SK-N-SH (cell line): ENCODE data around the gene DIRAS1. TPM values are rescaled to one million over a fixed set of nuclear protein-coding genes. Genes with fewer than 3 reads are reported as not detected.

ENCODE experiments used
- CTCF ChIA-PET: fragments of 300-600, 350-600 bp; formaldehyde crosslinking; extraction: SDS; loops from one replicate; lab custom pipeline; 2021; lab: Yijun Ruan, JAX
- POLR2A ChIA-PET: fragments of 350-600 bp; sonication (Branson Sonifier 250); formaldehyde crosslinking; extraction: SDS; loops from one replicate; lab custom pipeline; 2020; ENCODE audit warnings: antibody characterized with exemption, inconsistent platforms; lab: Yijun Ruan, JAX
- DNase-seq: peaks from one replicate; pipeline ENCODE4 v3.0.0; 2012
- H2AFZ ChIP-seq: fragments of 200-600 bp; sonication (generic); 2 replicates; pipeline ENCODE4 v1.8.1; 2016; ENCODE audit warnings: antibody characterized with exemption, mild to moderate bottlenecking, low read depth
- H3F3A ChIP-seq: fragments of 200-600 bp; sonication (generic); replicated peaks from 2 replicates; pipeline ENCODE3; 2016; ENCODE audit warnings: antibody characterized with exemption, mild to moderate bottlenecking; ENCODE audit not compliant: insufficient read depth
- H3K27ac ChIP-seq, 2 experiments: fragments of 200-500 bp in 1 of 2; fragments of 200-600 bp in 1 of 2; sonication (Bioruptor generic) in 1 of 2; sonication (generic), shearing (Covaris generic) in 1 of 2; 2 replicates each; pipeline versions ENCODE4 v1.5.1 to v1.6.1; 2014 to 2016; ENCODE audit warnings: low read depth in 2 of 2, inconsistent platforms in 1 of 2, low read length in 1 of 2, mild to moderate bottlenecking in 1 of 2, mixed read lengths in 1 of 2
- H3K27me3 ChIP-seq: fragments of 200-600 bp; sonication (generic), shearing (Covaris generic); 2 replicates; pipeline ENCODE4 v1.6.1; 2016; ENCODE audit warnings: mixed run types; ENCODE audit not compliant: insufficient read depth
- H3K36me3 ChIP-seq, 2 experiments: fragments of 200-500 bp in 1 of 2; fragments of 200-600 bp in 1 of 2; sonication (Bioruptor generic) in 1 of 2; sonication (generic) in 1 of 2; replicated peaks in 1 of 2; 2 replicates each; pipeline versions ENCODE3 to v1.5.1; 2014 to 2016; ENCODE audit warnings: low read length in 1 of 2, mild to moderate bottlenecking in 1 of 2; ENCODE audit not compliant: insufficient read depth in 2 of 2, control insufficient read depth in 1 of 2
- H3K4me1 ChIP-seq, 2 experiments: fragments of 200-500 bp in 1 of 2; fragments of 200-600 bp in 1 of 2; sonication (Bioruptor generic) in 1 of 2; sonication (generic), shearing (Covaris generic) in 1 of 2; 2 replicates each; pipeline versions ENCODE4 v1.5.1 to v1.6.1; 2014 to 2016; ENCODE audit warnings: low read depth in 1 of 2, low read length in 1 of 2, mixed run types in 1 of 2; ENCODE audit not compliant: insufficient read depth in 2 of 2, control insufficient read depth in 1 of 2
- H3K4me2 ChIP-seq: fragments of 200-600 bp; sonication (generic), shearing (Covaris generic); 2 replicates; pipeline ENCODE4 v1.6.1; 2017; ENCODE audit warnings: mixed run types
- H3K4me3 ChIP-seq, 2 experiments: fragments of 200-500 bp in 1 of 2; fragments of 200-600 bp in 1 of 2; sonication (Bioruptor generic) in 1 of 2; sonication (generic), shearing (Covaris generic) in 1 of 2; 2 replicates each; pipeline versions ENCODE4 v1.5.1 to v1.8.1; 2014 to 2016; ENCODE audit warnings: low read depth in 2 of 2, inconsistent platforms in 1 of 2, low read length in 1 of 2, mild to moderate bottlenecking in 1 of 2, mixed read lengths in 1 of 2, moderate library complexity in 1 of 2
- H3K79me2 ChIP-seq: fragments of 200-600 bp; sonication (generic); 2 replicates; pipeline ENCODE4 v1.8.1; 2017; ENCODE audit warnings: mild to moderate bottlenecking; ENCODE audit not compliant: insufficient read depth
- H3K9ac ChIP-seq: fragments of 200-600 bp; sonication (generic); 2 replicates; pipeline ENCODE4 v1.6.1; 2017; ENCODE audit warnings: mixed run types
- H3K9me2 ChIP-seq: fragments of 200-600 bp; sonication (generic); 2 replicates; pipeline ENCODE4 v1.6.1; 2017; ENCODE audit warnings: mixed run types
- H3K9me3 ChIP-seq: fragments of 200-600 bp; sonication (generic); 2 replicates; pipeline ENCODE4 v1.6.1; 2017; ENCODE audit warnings: mixed run types, mild to moderate bottlenecking, moderate library complexity
- H4K20me1 ChIP-seq: fragments of 200-600 bp; sonication (generic); 2 replicates; pipeline ENCODE4 v1.6.1; 2017; ENCODE audit warnings: mild to moderate bottlenecking, mixed run types; ENCODE audit not compliant: insufficient read depth
- ELF1 ChIP-seq: IDR thresholded peaks from 2 replicates; pipeline ENCODE4 v1.4.0; 2012
- EZH2phosphoT487 ChIP-seq: fragments of 200-600 bp; sonication (generic); IDR thresholded peaks from 2 replicates; pipeline ENCODE4 v1.6.1; 2017; ENCODE audit warnings: low read depth, mixed run types, mild to moderate bottlenecking, antibody characterized with exemption, moderate library complexity, borderline replicate concordance
- FOXJ3 ChIP-seq: sonication (generic); formaldehyde crosslinking; IDR thresholded peaks from 2 replicates; pipeline ENCODE4 v1.5.1; 2020; ENCODE audit warnings: mild to moderate bottlenecking, missing genetic modification reagents
- FOXM1 ChIP-seq: IDR thresholded peaks from 2 replicates; pipeline ENCODE4 v1.4.0; 2012; ENCODE audit warnings: low read depth, mild to moderate bottlenecking
- GABPA ChIP-seq: IDR thresholded peaks from 2 replicates; pipeline ENCODE4 v1.4.0; 2012; ENCODE audit warnings: low read depth, mild to moderate bottlenecking
- GATA2 ChIP-seq: sonication (generic); formaldehyde crosslinking; IDR thresholded peaks from 2 replicates; pipeline ENCODE4 v1.5.0; 2020; ENCODE audit warnings: mild to moderate bottlenecking, missing genetic modification reagents
- JUND ChIP-seq: IDR thresholded peaks from 2 replicates; pipeline ENCODE4 v1.4.0; 2012
- MEF2A ChIP-seq: IDR thresholded peaks from 2 replicates; pipeline ENCODE4 v1.4.0; 2012; ENCODE audit warnings: low read depth, borderline replicate concordance
- MXI1 ChIP-seq: IDR thresholded peaks from 2 replicates; pipeline ENCODE4 v1.6.1; 2012; ENCODE audit warnings: mild to moderate bottlenecking, low read depth, low read length, improper control_type of control experiment
- NFIC ChIP-seq: IDR thresholded peaks from 2 replicates; pipeline ENCODE4 v1.4.0; 2012; ENCODE audit warnings: borderline replicate concordance
- POLR2AphosphoS5 ChIP-seq: IDR thresholded peaks from 2 replicates; pipeline ENCODE4 v1.6.1; 2012; ENCODE audit warnings: low read depth, low read length
- RFX5 ChIP-seq: IDR thresholded peaks from 2 replicates; pipeline ENCODE4 v1.6.1; 2012; ENCODE audit warnings: mild to moderate bottlenecking, improper control_type of control experiment, low read length
- RXRA ChIP-seq: IDR thresholded peaks from 2 replicates; pipeline ENCODE4 v1.4.0; 2012; ENCODE audit warnings: low read depth, mild to moderate bottlenecking, borderline replicate concordance
- SIN3A ChIP-seq: IDR thresholded peaks from 2 replicates; pipeline ENCODE4 v1.6.1; 2012; ENCODE audit warnings: low read depth, mild to moderate bottlenecking, low read length, moderate library complexity, borderline replicate concordance
- SMC3 ChIP-seq: IDR thresholded peaks from 2 replicates; pipeline ENCODE4 v1.6.1; 2012; ENCODE audit warnings: low read depth, low read length, improper control_type of control experiment
- TCF12 ChIP-seq: IDR thresholded peaks from 2 replicates; pipeline ENCODE4 v1.4.0; 2012
- USF1 ChIP-seq: IDR thresholded peaks from 2 replicates; pipeline ENCODE4 v1.4.0; 2012; ENCODE audit warnings: low read depth, borderline replicate concordance
- YY1 ChIP-seq: IDR thresholded peaks from 2 replicates; pipeline ENCODE4 v1.4.0; 2012; ENCODE audit warnings: low read depth, mild to moderate bottlenecking
- WGBS: methylation state at CpG from one replicate; pipeline ENCODE4 v1.1.6; 2017; ENCODE audit warnings: low lambda C conversion rate; 5-methylcytosine and 5-hydroxymethylcytosine counted together
- polyA plus RNA-seq, 3 experiments: library from polyadenylated mRNA; depleted of rRNA; stranded (reverse); fragments of >200 nt; gene quantifications; 2 replicates each; pipeline ENCODE4 v1.2.3, GENCODE V29; 2012
- TF ChIP-seq, protein P1 (sequence below): IDR thresholded peaks from 2 replicates; pipeline ENCODE4; 2012
- TF ChIP-seq, protein P2 (sequence below): IDR thresholded peaks from 2 replicates; pipeline ENCODE4 v1.6.1; 2012; ENCODE audit warnings: mild to moderate bottlenecking, low read depth, low read length, moderate library complexity

DIRAS1 gene
- polyA plus RNA-seq, 1 of the 3 experiments (the other 2 are of a cell fraction) = 9.0 TPM

DNA sequence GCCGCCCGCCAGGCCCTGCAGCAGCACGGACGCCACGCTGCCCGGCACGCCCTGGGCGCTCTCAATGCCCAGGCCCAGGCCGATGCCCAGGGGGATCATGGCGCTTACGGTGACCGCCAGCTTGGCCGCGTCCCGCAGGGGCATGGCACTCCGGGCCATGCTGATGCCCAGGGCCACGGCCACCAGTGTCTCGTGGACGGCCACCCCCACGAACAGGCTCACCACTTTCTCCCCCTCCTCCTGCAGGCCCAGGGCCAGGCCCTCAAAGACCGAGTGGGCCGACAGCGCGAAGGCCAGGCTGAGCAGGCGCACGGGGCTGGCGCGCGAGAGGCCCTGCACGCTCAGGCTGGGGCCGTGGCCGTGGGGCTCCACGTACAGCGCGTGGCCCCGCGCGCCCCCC is 11.7 kb upstream of the DIRAS1 start:
- CTCF ChIA-PET = interaction anchor here (1.5 kb wide), 1 partner anchor 17 kb away, joined by 5 read pairs; no protein-coding TSS in a partner anchor

GRCh38 chr19:2732157-2732725 is 11.1 kb upstream of the DIRAS1 start:
- ChIA-PET CTCF (interaction anchor here (1.5 kb wide), 1 partner anchor 17 kb away, joined by 5 read pairs; no protein-coding TSS in a partner anchor), POLR2A (no interaction called here)
- Histone ChIP-seq H3K9me3 (no peaks in the 10 kb centered on the region), H4K20me1 (no peaks in the 10 kb centered on the region), H3F3A (no peaks in the 10 kb centered on the region), H2AFZ (no peak overlapping the region), H3K36me3 (peaks cover 2 to 30% of the 10 kb centered on the region in 2 experiments), H3K79me2 (peaks cover 8% of the 10 kb centered on the region; the same call in 1 of the 2 replicates), H3K4me3 (no peak overlapping the region), H3K9me2 (no peaks in the 10 kb centered on the region), H3K27ac (no peak overlapping the region), H3K27me3 (no peaks in the 10 kb centered on the region), H3K4me2 (no peak overlapping the region), H3K4me1 (peaks cover 0 to 3% of the 10 kb centered on the region in 2 experiments; a peak in 1 of 4 replicates), H3K9ac (no peak overlapping the region)
- TF ChIP-seq POLR2AphosphoS5 (no peak), RFX5 (no peak), USF1 (no peak), MEF2A (no peak), SMC3 (no peak), GABPA (no peak), GATA2 (CRISPR knock-in tag) (no peak)
- TF ChIP-seq, protein P1, sequence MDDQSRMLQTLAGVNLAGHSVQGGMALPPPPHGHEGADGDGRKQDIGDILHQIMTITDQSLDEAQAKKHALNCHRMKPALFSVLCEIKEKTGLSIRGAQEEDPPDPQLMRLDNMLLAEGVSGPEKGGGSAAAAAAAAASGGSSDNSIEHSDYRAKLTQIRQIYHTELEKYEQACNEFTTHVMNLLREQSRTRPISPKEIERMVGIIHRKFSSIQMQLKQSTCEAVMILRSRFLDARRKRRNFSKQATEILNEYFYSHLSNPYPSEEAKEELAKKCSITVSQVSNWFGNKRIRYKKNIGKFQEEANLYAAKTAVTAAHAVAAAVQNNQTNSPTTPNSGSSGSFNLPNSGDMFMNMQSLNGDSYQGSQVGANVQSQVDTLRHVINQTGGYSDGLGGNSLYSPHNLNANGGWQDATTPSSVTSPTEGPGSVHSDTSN = no peak
- 97% methylated on average over 7 of the region's 33 CpGs for WGBS
- DNase-seq = no peak

More for the DNA sequence above, 11.7 kb upstream of the DIRAS1 start:
- peaks cover 2 to 30% of the 10 kb centered on the region in 2 experiments for H3K36me3 ChIP-seq
- no peaks in the 10 kb centered on the region for H4K20me1 ChIP-seq
- TF ChIP-seq POLR2AphosphoS5 = no peak
- TF ChIP-seq RXRA = no peak
- TF ChIP-seq SIN3A = no peak
- no peak for TF ChIP-seq TCF12
- TF ChIP-seq GATA2 (CRISPR knock-in tag) = no peak
- TF ChIP-seq, protein P2, sequence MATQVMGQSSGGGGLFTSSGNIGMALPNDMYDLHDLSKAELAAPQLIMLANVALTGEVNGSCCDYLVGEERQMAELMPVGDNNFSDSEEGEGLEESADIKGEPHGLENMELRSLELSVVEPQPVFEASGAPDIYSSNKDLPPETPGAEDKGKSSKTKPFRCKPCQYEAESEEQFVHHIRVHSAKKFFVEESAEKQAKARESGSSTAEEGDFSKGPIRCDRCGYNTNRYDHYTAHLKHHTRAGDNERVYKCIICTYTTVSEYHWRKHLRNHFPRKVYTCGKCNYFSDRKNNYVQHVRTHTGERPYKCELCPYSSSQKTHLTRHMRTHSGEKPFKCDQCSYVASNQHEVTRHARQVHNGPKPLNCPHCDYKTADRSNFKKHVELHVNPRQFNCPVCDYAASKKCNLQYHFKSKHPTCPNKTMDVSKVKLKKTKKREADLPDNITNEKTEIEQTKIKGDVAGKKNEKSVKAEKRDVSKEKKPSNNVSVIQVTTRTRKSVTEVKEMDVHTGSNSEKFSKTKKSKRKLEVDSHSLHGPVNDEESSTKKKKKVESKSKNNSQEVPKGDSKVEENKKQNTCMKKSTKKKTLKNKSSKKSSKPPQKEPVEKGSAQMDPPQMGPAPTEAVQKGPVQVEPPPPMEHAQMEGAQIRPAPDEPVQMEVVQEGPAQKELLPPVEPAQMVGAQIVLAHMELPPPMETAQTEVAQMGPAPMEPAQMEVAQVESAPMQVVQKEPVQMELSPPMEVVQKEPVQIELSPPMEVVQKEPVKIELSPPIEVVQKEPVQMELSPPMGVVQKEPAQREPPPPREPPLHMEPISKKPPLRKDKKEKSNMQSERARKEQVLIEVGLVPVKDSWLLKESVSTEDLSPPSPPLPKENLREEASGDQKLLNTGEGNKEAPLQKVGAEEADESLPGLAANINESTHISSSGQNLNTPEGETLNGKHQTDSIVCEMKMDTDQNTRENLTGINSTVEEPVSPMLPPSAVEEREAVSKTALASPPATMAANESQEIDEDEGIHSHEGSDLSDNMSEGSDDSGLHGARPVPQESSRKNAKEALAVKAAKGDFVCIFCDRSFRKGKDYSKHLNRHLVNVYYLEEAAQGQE = no peak
- no peak for TF ChIP-seq ELF1
- no peak for TF ChIP-seq NFIC
- TF ChIP-seq FOXM1 = no peak
- TF ChIP-seq MXI1 = no peak
- TF ChIP-seq JUND = no peak
- TF ChIP-seq YY1 = no peak
- no peak for TF ChIP-seq EZH2phosphoT487
- no peak for TF ChIP-seq USF1
- no peak for TF ChIP-seq FOXJ3
- H3K9ac ChIP-seq = no peak overlapping the region
- H3K9me2 ChIP-seq = no peaks in the 10 kb centered on the region
- no peak overlapping the region for H3K27ac ChIP-seq
- no peak overlapping the region for H3K4me2 ChIP-seq
- H3K4me1 ChIP-seq = no peaks in the 10 kb centered on the region
- POLR2A ChIA-PET = no interaction called here
- H3K79me2 ChIP-seq = peaks cover 13% of the 10 kb centered on the region
- no peaks in the 10 kb centered on the region for H3K9me3 ChIP-seq
- 96% methylated on average over 7 of the region's 38 CpGs for WGBS
- no peaks in the 10 kb centered on the region for H3F3A ChIP-seq
- DNase-seq = no peak
- H3K4me3 ChIP-seq = no peak overlapping the region
- H3K27me3 ChIP-seq = no peaks in the 10 kb centered on the region
- no peak overlapping the region for H2AFZ ChIP-seq
